ENCODE data around the gene ANKRD50. TPM values are rescaled to one million over a fixed set of nuclear protein-coding genes. Genes with fewer than 3 reads are reported as not detected.

ANKRD50 gene
- total and polyA plus RNA-seq, 5 donors from 2014 or later: 0.07 to 0.39 (median 0.17) TPM; not detected in 2

DNA sequence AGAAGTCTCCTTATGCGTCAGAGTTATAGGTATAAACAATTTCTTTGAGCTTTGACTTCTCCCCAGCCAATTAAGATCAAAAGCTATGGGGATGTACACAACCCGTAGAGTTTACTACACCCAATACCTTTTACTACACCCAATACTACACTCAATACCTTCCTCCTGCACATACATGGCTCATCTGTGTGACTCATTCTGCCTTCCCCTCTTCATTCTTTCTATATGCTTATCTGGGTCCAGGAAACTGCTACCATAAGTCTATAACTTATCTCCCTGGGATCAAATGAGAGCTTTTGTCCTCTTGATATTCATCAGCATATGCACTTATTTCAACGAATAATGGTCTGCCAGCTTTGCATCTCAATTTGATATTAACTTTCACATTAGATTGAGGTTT is 28.2 kb downstream of the ANKRD50 start:
- Histone ChIP-seq H3K27me3 (ENCODE audit: control insufficient read depth, insufficient read depth, low read length) (no peaks in the 10 kb centered on the region), H3K27ac (ENCODE audit: insufficient read depth, low read length, poor library complexity, severe bottlenecking) (no peak overlapping the region), H3K9me3 (ENCODE audit: control insufficient read depth in 2 of 2, low read length in 2 of 2) (no peaks in the 10 kb centered on the region), H3K4me3 (ENCODE audit: low read depth, low read length) (no peak overlapping the region), H3K36me3 (ENCODE audit: control insufficient read depth, insufficient read depth, low read length) (no peaks in the 10 kb centered on the region), H3K4me1 (ENCODE audit: control insufficient read depth, insufficient read depth, low read length, poor library complexity, severe bottlenecking) (no peaks in the 10 kb centered on the region)
- ATAC-seq (ENCODE audit: low read depth in 2 of 2): no peak
- H3K27ac Mint-ChIP-seq: no peak overlapping the region
- DNase-seq: peak in 1 of 3 donors; percentile 7
- H3K36me3 Mint-ChIP-seq: no peaks in the 10 kb centered on the region
- H3K9me3 Mint-ChIP-seq: peaks cover 0 to 7% (median 0%) of the 10 kb centered on the region in 7 donors
- H3K27me3 Mint-ChIP-seq: no peaks in the 10 kb centered on the region
- no peak overlapping the region for H3K4me3 Mint-ChIP-seq
- peaks cover 0 to 2% (median 0%) of the 10 kb centered on the region in 4 donors for H3K4me1 Mint-ChIP-seq

- peaks cover 0 to 1% (median 0%) of the 10 kb centered on the region in 7 donors for H3K9me3 Mint-ChIP-seq
- peaks cover 0 to 2% (median 0%) of the 10 kb centered on the region in 4 donors for H3K4me1 Mint-ChIP-seq
- no peaks in the 10 kb centered on the region for H3K36me3 Mint-ChIP-seq
- no peak overlapping the region for H3K27ac Mint-ChIP-seq
- H3K4me3 ChIP-seq (ENCODE audit: low read depth, low read length): no peak overlapping the region
- no peaks in the 10 kb centered on the region for H3K27me3 ChIP-seq (ENCODE audit: control insufficient read depth, insufficient read depth, low read length)
- H3K27ac ChIP-seq (ENCODE audit: insufficient read depth, low read length, poor library complexity, severe bottlenecking): no peak overlapping the region
- no peak overlapping the region for H3K4me3 Mint-ChIP-seq
- no peaks in the 10 kb centered on the region for H3K4me1 ChIP-seq (ENCODE audit: control insufficient read depth, insufficient read depth, low read length, poor library complexity, severe bottlenecking)
- no peak for ATAC-seq (ENCODE audit: low read depth in 2 of 2)
- H3K9me3 ChIP-seq (ENCODE audit: control insufficient read depth in 2 of 2, low read length in 2 of 2): no peaks in the 10 kb centered on the region
- no peaks in the 10 kb centered on the region for H3K27me3 Mint-ChIP-seq
- no peaks in the 10 kb centered on the region for H3K36me3 ChIP-seq (ENCODE audit: control insufficient read depth, insufficient read depth, low read length)
- DNase-seq: no peak
Observed at GRCh38 chr4:124682384-124682783, 30.1 kb downstream of the ANKRD50 start.

GRCh38 chr4:124666496-124666895 is 46.0 kb downstream of the ANKRD50 start:
- H3K9me3 Mint-ChIP-seq: peaks cover 0 to 10% (median 3%) of the 10 kb centered on the region in 7 donors
- no peak overlapping the region for H3K4me3 Mint-ChIP-seq
- no peaks in the 10 kb centered on the region for H3K36me3 Mint-ChIP-seq
- no peak overlapping the region for H3K27ac Mint-ChIP-seq
- no peaks in the 10 kb centered on the region for H3K4me1 ChIP-seq (ENCODE audit: control insufficient read depth, insufficient read depth, low read length, poor library complexity, severe bottlenecking)
- H3K27me3 Mint-ChIP-seq: no peaks in the 10 kb centered on the region
- ATAC-seq (ENCODE audit: low read depth in 2 of 2) (no peak), DNase-seq (no peak)
- no peak overlapping the region for H3K27ac ChIP-seq (ENCODE audit: insufficient read depth, low read length, poor library complexity, severe bottlenecking)
- no peaks in the 10 kb centered on the region for H3K27me3 ChIP-seq (ENCODE audit: control insufficient read depth, insufficient read depth, low read length)
- no peaks in the 10 kb centered on the region for H3K4me1 Mint-ChIP-seq
- no peaks in the 10 kb centered on the region for H3K36me3 ChIP-seq (ENCODE audit: control insufficient read depth, insufficient read depth, low read length)
- no peaks in the 10 kb centered on the region for H3K9me3 ChIP-seq (ENCODE audit: control insufficient read depth in 2 of 2, low read length in 2 of 2)
- no peak overlapping the region for H3K4me3 ChIP-seq (ENCODE audit: low read depth, low read length)

DNA sequence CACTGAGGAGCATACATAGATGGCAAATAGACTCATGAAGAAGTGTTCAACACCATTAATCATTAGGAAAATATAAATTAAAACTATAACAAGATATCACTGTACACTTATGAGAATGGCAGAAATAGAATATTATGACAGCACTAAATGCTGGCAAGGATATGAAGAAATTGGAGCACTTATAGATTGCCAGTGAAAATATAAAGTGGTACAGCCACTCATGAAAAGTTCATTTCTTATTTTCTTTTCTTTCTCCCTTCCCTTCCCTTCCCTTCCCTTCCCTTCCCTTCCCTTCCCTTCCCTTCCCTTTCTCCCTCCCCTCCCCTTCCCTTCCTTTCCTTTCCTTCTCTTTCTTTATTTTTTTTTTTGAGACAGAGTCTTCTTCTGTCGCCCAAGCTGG is 53.7 kb downstream of the ANKRD50 start:
- no peaks in the 10 kb centered on the region for H3K27me3 ChIP-seq (ENCODE audit: control insufficient read depth, insufficient read depth, low read length)
- no peaks in the 10 kb centered on the region for H3K36me3 Mint-ChIP-seq
- DNase-seq: no peak
- H3K4me3 ChIP-seq (ENCODE audit: low read depth, low read length): no peak overlapping the region
- peaks cover 0 to 8% (median 3%) of the 10 kb centered on the region in 7 donors for H3K9me3 Mint-ChIP-seq
- H3K36me3 ChIP-seq (ENCODE audit: control insufficient read depth, insufficient read depth, low read length): no peaks in the 10 kb centered on the region
- H3K9me3 ChIP-seq (ENCODE audit: control insufficient read depth in 2 of 2, low read length in 2 of 2): no peaks in the 10 kb centered on the region
- peak overlapping the region in 1 of 3 donors; percentile 56 for H3K27ac Mint-ChIP-seq
- H3K4me1 ChIP-seq (ENCODE audit: control insufficient read depth, insufficient read depth, low read length, poor library complexity, severe bottlenecking): no peaks in the 10 kb centered on the region
- H3K4me1 Mint-ChIP-seq: no peaks in the 10 kb centered on the region
- H3K27me3 Mint-ChIP-seq: no peaks in the 10 kb centered on the region
- no peak for ATAC-seq (ENCODE audit: low read depth in 2 of 2)
- H3K27ac ChIP-seq (ENCODE audit: insufficient read depth, low read length, poor library complexity, severe bottlenecking): no peak overlapping the region
- H3K4me3 Mint-ChIP-seq: no peak overlapping the region

DNA sequence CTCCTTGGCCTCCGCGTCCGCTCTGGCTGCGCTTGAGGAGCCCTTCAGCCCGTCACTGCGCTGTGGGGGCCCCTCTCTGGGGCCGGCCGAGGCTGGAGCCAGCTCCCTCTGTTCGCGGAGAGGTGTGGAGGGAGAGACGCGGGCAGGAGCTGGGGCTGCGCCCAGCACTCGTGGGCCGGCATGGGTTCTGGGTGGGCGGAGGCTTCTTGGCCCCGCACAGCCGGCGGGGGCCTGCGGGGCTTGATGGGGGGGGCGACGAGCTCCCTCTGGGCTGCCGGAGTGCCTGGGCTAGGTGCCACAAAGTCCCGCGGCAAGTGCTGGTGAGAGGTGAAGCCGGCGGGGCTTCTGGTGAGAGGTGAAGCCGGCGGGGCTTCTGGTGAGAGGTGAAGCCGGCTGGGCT is 61.9 kb downstream of the ANKRD50 start:
- H3K4me3 Mint-ChIP-seq: no peak overlapping the region
- H3K27me3 Mint-ChIP-seq: no peaks in the 10 kb centered on the region
- Histone ChIP-seq H3K27ac (ENCODE audit: insufficient read depth, low read length, poor library complexity, severe bottlenecking) (no peak overlapping the region), H3K4me1 (ENCODE audit: control insufficient read depth, insufficient read depth, low read length, poor library complexity, severe bottlenecking) (no peaks in the 10 kb centered on the region), H3K9me3 (ENCODE audit: control insufficient read depth in 2 of 2, low read length in 2 of 2) (no peaks in the 10 kb centered on the region), H3K27me3 (ENCODE audit: control insufficient read depth, insufficient read depth, low read length) (no peaks in the 10 kb centered on the region), H3K36me3 (ENCODE audit: control insufficient read depth, insufficient read depth, low read length) (no peaks in the 10 kb centered on the region), H3K4me3 (ENCODE audit: low read depth, low read length) (no peak overlapping the region)
- ATAC-seq (ENCODE audit: low read depth in 2 of 2) (no peak), DNase-seq (no peak)
- H3K27ac Mint-ChIP-seq: no peak overlapping the region
- no peaks in the 10 kb centered on the region for H3K4me1 Mint-ChIP-seq
- H3K9me3 Mint-ChIP-seq: peaks cover 0 to 6% (median 3%) of the 10 kb centered on the region in 7 donors
- H3K36me3 Mint-ChIP-seq: no peaks in the 10 kb centered on the region

GRCh38 chr4:124647599-124647998 is 64.9 kb downstream of the ANKRD50 start:
- DNase-seq: no peak
- Mint-ChIP-seq H3K9me3 (peaks cover 0 to 7% (median 1%) of the 10 kb centered on the region in 7 donors), H3K4me3 (no peak overlapping the region), H3K36me3 (no peaks in the 10 kb centered on the region), H3K27me3 (no peaks in the 10 kb centered on the region), H3K4me1 (no peaks in the 10 kb centered on the region), H3K27ac (no peak overlapping the region)
- H3K27ac ChIP-seq (ENCODE audit: insufficient read depth, low read length, poor library complexity, severe bottlenecking): no peak overlapping the region
- H3K4me1 ChIP-seq (ENCODE audit: control insufficient read depth, insufficient read depth, low read length, poor library complexity, severe bottlenecking): no peaks in the 10 kb centered on the region
- H3K9me3 ChIP-seq (ENCODE audit: control insufficient read depth in 2 of 2, low read length in 2 of 2): no peaks in the 10 kb centered on the region
- H3K4me3 ChIP-seq (ENCODE audit: low read depth, low read length): no peak overlapping the region
- no peaks in the 10 kb centered on the region for H3K36me3 ChIP-seq (ENCODE audit: control insufficient read depth, insufficient read depth, low read length)
- no peaks in the 10 kb centered on the region for H3K27me3 ChIP-seq (ENCODE audit: control insufficient read depth, insufficient read depth, low read length)
- ATAC-seq (ENCODE audit: low read depth in 2 of 2): no peak

GRCh38 chr4:124644621-124645020 is 67.9 kb downstream of the ANKRD50 start:
- Histone ChIP-seq H3K9me3 (ENCODE audit: control insufficient read depth in 2 of 2, low read length in 2 of 2) (no peaks in the 10 kb centered on the region), H3K27me3 (ENCODE audit: control insufficient read depth, insufficient read depth, low read length) (no peaks in the 10 kb centered on the region), H3K4me3 (ENCODE audit: low read depth, low read length) (no peak overlapping the region), H3K4me1 (ENCODE audit: control insufficient read depth, insufficient read depth, low read length, poor library complexity, severe bottlenecking) (no peaks in the 10 kb centered on the region), H3K27ac (ENCODE audit: insufficient read depth, low read length, poor library complexity, severe bottlenecking) (no peak overlapping the region), H3K36me3 (ENCODE audit: control insufficient read depth, insufficient read depth, low read length) (no peaks in the 10 kb centered on the region)
- Mint-ChIP-seq H3K36me3 (no peaks in the 10 kb centered on the region), H3K27me3 (no peaks in the 10 kb centered on the region), H3K9me3 (peaks cover 0 to 7% (median 2%) of the 10 kb centered on the region in 7 donors), H3K4me3 (no peak overlapping the region), H3K27ac (no peak overlapping the region), H3K4me1 (no peaks in the 10 kb centered on the region)
- DNase-seq (no peak), ATAC-seq (ENCODE audit: low read depth in 2 of 2) (no peak)

GRCh38 chr4:124642846-124643245 is 69.7 kb downstream of the ANKRD50 start:
- Mint-ChIP-seq H3K27me3 (no peaks in the 10 kb centered on the region), H3K9me3 (peaks cover 0 to 7% (median 3%) of the 10 kb centered on the region in 7 donors), H3K4me3 (no peak overlapping the region), H3K27ac (no peak overlapping the region), H3K4me1 (no peaks in the 10 kb centered on the region), H3K36me3 (no peaks in the 10 kb centered on the region)
- DNase-seq (no peak), ATAC-seq (ENCODE audit: low read depth in 2 of 2) (no peak)
- no peaks in the 10 kb centered on the region for H3K9me3 ChIP-seq (ENCODE audit: control insufficient read depth in 2 of 2, low read length in 2 of 2)
- H3K4me1 ChIP-seq (ENCODE audit: control insufficient read depth, insufficient read depth, low read length, poor library complexity, severe bottlenecking): no peaks in the 10 kb centered on the region
- no peaks in the 10 kb centered on the region for H3K36me3 ChIP-seq (ENCODE audit: control insufficient read depth, insufficient read depth, low read length)
- H3K27ac ChIP-seq (ENCODE audit: insufficient read depth, low read length, poor library complexity, severe bottlenecking): no peak overlapping the region
- no peak overlapping the region for H3K4me3 ChIP-seq (ENCODE audit: low read depth, low read length)
- no peaks in the 10 kb centered on the region for H3K27me3 ChIP-seq (ENCODE audit: control insufficient read depth, insufficient read depth, low read length)
